ENCODE measurements around the gene KIF1A. TPM values are rescaled to one million over a fixed set of nuclear protein-coding genes. Genes with fewer than 3 reads are reported as not detected.
"Not testable (repeated sequence)": the region's sequence is repeated elsewhere in the genome, so short reads cannot be mapped to it uniquely, and the experiment has no call there.

The KIF1A gene
- total RNA-seq, 3 donors from 2014 or later, result 1.5 to 17.2 (median 1.9) TPM

DNA sequence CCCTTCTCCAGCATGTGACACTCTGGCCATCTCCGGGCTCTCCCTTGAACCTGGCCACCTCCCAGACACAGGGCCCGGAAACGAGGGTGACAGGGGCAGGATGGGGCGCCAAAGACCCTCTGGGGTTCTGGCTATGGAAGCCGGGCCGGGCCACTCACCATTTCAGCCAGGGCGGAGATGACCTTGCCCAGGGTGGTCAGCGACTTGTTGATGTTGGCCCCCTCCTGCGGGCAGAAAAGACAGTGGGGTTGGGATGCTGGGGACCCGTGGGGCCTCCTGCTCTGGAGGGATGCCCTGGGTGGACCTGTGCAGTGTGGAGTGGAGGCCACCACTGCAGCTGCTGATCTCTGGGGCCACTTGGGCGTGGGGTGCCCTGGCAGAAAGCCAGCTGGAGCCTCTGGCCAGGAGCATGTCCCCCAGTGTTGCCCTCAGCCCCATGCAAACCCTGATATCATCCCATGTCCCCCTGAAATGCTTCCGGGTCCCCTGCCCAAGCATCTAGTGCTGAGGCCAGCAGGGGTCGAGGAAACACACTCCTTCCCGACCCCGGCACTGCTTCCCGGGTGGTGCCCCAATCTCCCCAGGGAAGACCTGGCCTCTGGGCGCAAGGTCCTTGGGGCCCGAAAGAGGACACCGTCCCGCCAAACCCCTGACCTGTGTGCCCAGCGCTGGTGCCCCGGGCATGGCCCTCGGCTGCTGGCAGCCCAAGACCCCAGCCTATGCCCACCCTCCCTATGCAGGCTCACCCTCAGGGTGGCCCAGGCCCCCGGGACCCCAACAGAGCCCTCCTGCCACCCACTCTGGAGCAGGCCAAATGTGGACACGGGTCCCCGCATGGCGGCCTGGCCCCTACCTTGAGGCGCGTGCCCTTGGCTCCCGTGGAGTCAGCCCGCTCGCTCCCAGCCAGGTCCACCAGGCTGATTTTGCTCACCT, 36.9 kb downstream of the KIF1A start:
- intact Hi-C loops (cut with DNase I, micrococcal nuclease), result no loop called here
- H3K9me3 ChIP-seq, result no peaks in the 10 kb centered on the region
- H3K4me3 ChIP-seq, result no peak overlapping the region
- H3K36me3 ChIP-seq (ENCODE audit: low read depth), result no peaks in the 10 kb centered on the region
- TF ChIP-seq, protein P1, sequence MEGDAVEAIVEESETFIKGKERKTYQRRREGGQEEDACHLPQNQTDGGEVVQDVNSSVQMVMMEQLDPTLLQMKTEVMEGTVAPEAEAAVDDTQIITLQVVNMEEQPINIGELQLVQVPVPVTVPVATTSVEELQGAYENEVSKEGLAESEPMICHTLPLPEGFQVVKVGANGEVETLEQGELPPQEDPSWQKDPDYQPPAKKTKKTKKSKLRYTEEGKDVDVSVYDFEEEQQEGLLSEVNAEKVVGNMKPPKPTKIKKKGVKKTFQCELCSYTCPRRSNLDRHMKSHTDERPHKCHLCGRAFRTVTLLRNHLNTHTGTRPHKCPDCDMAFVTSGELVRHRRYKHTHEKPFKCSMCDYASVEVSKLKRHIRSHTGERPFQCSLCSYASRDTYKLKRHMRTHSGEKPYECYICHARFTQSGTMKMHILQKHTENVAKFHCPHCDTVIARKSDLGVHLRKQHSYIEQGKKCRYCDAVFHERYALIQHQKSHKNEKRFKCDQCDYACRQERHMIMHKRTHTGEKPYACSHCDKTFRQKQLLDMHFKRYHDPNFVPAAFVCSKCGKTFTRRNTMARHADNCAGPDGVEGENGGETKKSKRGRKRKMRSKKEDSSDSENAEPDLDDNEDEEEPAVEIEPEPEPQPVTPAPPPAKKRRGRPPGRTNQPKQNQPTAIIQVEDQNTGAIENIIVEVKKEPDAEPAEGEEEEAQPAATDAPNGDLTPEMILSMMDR (IDR thresholded peaks at IDR 0.05), result no peak
- DNase-seq (peak in 2 of 3 donors; percentile 14 to 35), ATAC-seq (no peak)
- H3K4me1 ChIP-seq (ENCODE audit: low read depth), result no peaks in the 10 kb centered on the region

- intact Hi-C loops (cut with DNase I, micrococcal nuclease), result no loop called here
- Histone ChIP-seq H3K9me3 (no peaks in the 10 kb centered on the region), H3K4me1 (ENCODE audit: low read depth) (no peaks in the 10 kb centered on the region), H3K4me3 (no peak overlapping the region), H3K36me3 (ENCODE audit: low read depth) (no peaks in the 10 kb centered on the region)
- TF ChIP-seq, protein P1 (IDR thresholded peaks at IDR 0.05), result no peak
- DNase-seq (peak in 1 of 3 donors; percentile 26), ATAC-seq (no peak)
These were observed 37.7 kb downstream of the KIF1A start for GRCh38 chr2:240782221-240782885.

DNA sequence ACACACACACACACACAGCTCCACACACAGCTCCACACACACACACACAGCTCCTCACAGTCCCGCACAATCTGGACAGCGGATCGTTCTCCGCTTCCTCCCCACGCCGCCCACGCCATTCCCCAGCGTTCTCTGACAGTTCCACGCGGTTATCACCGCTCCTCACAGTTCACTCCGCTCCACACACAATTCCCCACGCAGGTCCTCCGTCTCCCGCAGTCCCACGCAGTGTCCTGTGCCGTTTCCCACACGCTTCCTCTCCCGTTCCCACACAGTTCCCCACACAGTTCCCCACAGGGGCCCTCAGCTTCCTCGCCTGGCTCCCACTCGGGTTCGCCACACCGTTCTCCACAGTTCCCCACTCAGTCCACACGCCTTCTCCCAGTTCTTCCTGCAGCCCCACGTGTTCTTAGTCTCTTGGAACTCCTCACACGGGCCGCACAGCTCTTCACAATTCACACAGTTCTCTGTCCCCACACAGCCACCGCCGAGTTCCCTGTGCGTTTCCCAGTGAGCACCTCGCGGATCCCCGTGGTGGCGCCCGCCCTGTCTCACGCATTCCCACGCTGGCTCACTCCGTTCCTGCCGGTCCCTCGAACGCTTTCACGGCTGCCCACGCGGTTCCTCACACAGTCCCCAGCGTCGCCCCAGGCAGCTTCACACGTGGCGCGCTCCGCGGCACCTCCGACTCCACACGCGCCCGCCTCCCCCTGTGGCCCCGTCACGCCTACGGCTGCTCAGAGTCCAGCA, 38.4 kb downstream of the KIF1A start:
- no peaks in the 10 kb centered on the region for H3K9me3 ChIP-seq
- TF ChIP-seq, protein P1 (IDR thresholded peaks at IDR 0.05), result no peak
- no peak overlapping the region for H3K4me3 ChIP-seq
- intact Hi-C loops (cut with DNase I, micrococcal nuclease), result no loop called here
- no peak for ATAC-seq
- H3K4me1 ChIP-seq (ENCODE audit: low read depth), result no peaks in the 10 kb centered on the region
- no peaks in the 10 kb centered on the region for H3K36me3 ChIP-seq (ENCODE audit: low read depth)
- DNase-seq, result peak in 1 of 3 donors; percentile 34

- intact Hi-C loops (cut with DNase I, micrococcal nuclease), result no loop called here
- DNase-seq (peak in 1 of 3 donors; percentile 34), ATAC-seq (no peak)
These were observed 39.9 kb downstream of the KIF1A start for GRCh38 chr2:240780023-240780700.

DNA sequence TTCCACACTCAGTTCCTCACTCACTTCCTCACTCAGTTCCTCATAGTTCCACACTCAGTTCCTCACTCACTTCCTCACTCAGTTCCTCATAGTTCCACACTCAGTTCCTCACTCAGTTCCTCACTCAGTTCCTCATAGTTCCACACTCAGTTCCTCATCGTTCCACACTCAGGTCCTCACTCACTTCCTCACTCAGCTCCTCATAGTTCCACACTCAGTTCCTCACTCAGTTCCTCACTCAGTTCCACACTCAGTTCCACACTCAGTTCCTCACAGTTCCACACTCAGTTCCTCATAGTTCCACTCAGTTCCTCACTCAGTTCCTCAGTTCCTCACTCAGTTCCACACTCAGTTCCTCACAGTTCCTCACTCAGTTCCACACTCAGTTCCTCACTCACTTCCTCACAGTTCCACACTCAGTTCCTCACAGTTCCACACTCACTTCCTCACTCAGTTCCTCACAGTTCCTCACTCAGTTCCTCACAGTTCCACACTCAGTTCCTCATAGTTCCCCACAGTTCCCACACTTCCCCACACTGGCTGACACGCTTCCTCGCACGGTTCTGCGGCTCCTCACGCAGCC, 40.7 kb downstream of the KIF1A start:
- H3K9me3 ChIP-seq; intact Hi-C loops (cut with DNase I, micrococcal nuclease); ATAC-seq; DNase-seq; H3K36me3 ChIP-seq (ENCODE audit: low read depth); H3K4me3 ChIP-seq; H3K4me1 ChIP-seq (ENCODE audit: low read depth): not testable (repeated sequence)

More at GRCh38 chr2:240780023-240780700, 39.9 kb downstream of the KIF1A start:
- Histone ChIP-seq H3K4me1 (ENCODE audit: low read depth) (no peaks in the 10 kb centered on the region), H3K4me3 (no peak overlapping the region), H3K36me3 (ENCODE audit: low read depth) (no peaks in the 10 kb centered on the region), H3K9me3 (no peaks in the 10 kb centered on the region)
- TF ChIP-seq, protein P1 (IDR thresholded peaks at IDR 0.05), result no peak
